ENCODE measurements around the gene LIG1.

GRCh38 chr19:48168689-48169088 lies 1.5 kb downstream of the LIG1 start:
- TF ChIP-seq SP1 (IDR thresholded peaks at IDR 0.05) (no peak), FOXK2 (IDR thresholded peaks at IDR 0.05) (no peak), LEF1 (IDR thresholded peaks at IDR 0.05; ENCODE audit: borderline replicate concordance) (no peak), FOXA1 (IDR thresholded peaks at IDR 0.05) (no peak), FOXM1 (IDR thresholded peaks at IDR 0.05; ENCODE audit: borderline replicate concordance) (no peak), ELF4 (IDR thresholded peaks at IDR 0.05) (no peak), L3MBTL2 (conservative IDR thresholded peaks at IDR 0.05) (no peak)

Data from HEK293T (cell line).